Ramos (cell line): Measurements from ENCODE around the gene CBLN1.
"Not testable (repeated sequence)": the region's sequence is repeated elsewhere in the genome, so short reads cannot be mapped to it uniquely, and the experiment has no call there.

Source experiments
- in situ Hi-C: fragments of 300-500 bp; cut with MboI; formaldehyde crosslinking; loops from one replicate; pipeline ENCODE4 v1.14.3; 2022; ENCODE audit warnings: low sequenced_read_pairs; ENCODE audit not compliant: unreplicated experiment

Gene CBLN1

GRCh38 chr16:49278567-49278827, 3.1 kb downstream of the CBLN1 start:
- in situ Hi-C loops = no loop called here

GRCh38 chr16:49277766-49278566, 3.7 kb downstream of the CBLN1 start:
- in situ Hi-C loops = no loop called here

- in situ Hi-C loops = no loop called here
Measured at GRCh38 chr16:49277386-49277742, 4.3 kb downstream of the CBLN1 start.

- in situ Hi-C loops = no loop called here
Measured at GRCh38 chr16:49276646-49277385, 4.8 kb downstream of the CBLN1 start.

- in situ Hi-C loops = no loop called here
Measured at GRCh38 chr16:49275870-49276269, 5.8 kb downstream of the CBLN1 start.

GRCh38 chr16:49275050-49275730, 6.4 kb downstream of the CBLN1 start:
- in situ Hi-C loops = no loop called here

GRCh38 chr16:49274591-49274990, 7.0 kb downstream of the CBLN1 start:
- in situ Hi-C loops = no loop called here

GRCh38 chr16:49273771-49274170, 7.9 kb downstream of the CBLN1 start:
- in situ Hi-C loops = no loop called here

GRCh38 chr16:49271363-49271762, 10.3 kb downstream of the CBLN1 start:
- in situ Hi-C loops = no loop called here

GRCh38 chr16:49269201-49269600, 12.4 kb downstream of the CBLN1 start:
- in situ Hi-C loops = no loop called here

GRCh38 chr16:49268667-49269066, 13.0 kb downstream of the CBLN1 start:
- in situ Hi-C loops = no loop called here

GRCh38 chr16:49262501-49262900, 19.1 kb downstream of the CBLN1 start:
- in situ Hi-C loops = no loop called here

- in situ Hi-C loops = no loop called here
Measured at GRCh38 chr16:49261930-49262329, 19.7 kb downstream of the CBLN1 start.

GRCh38 chr16:49260956-49261530, 20.6 kb downstream of the CBLN1 start:
- in situ Hi-C loops = no loop called here

GRCh38 chr16:49260253-49260652, 21.4 kb downstream of the CBLN1 start:
- in situ Hi-C loops = no loop called here

- in situ Hi-C loops = no loop called here
Measured at GRCh38 chr16:49259330-49259729, 22.3 kb downstream of the CBLN1 start.

GRCh38 chr16:49250689-49251088, 30.9 kb downstream of the CBLN1 start:
- in situ Hi-C loops = no loop called here

GRCh38 chr16:49248227-49248626, 33.4 kb downstream of the CBLN1 start:
- in situ Hi-C loops = no loop called here

- in situ Hi-C loops = no loop called here
Measured at GRCh38 chr16:49236216-49236615, 45.4 kb downstream of the CBLN1 start.

- in situ Hi-C loops = not testable (repeated sequence)
Measured at GRCh38 chr16:49228335-49228734, 53.3 kb downstream of the CBLN1 start.
